ENCODE results near the gene CDH4. TPM values are rescaled to one million over a fixed set of nuclear protein-coding genes. Genes with fewer than 3 reads are reported as not detected.
"Not testable (repeated sequence)": the region's sequence is repeated elsewhere in the genome, so short reads cannot be mapped to it uniquely, and the experiment has no call there.

Gene CDH4
- total RNA-seq, 3 donors from 2014 or later (not counting 1 experiment from before 2014, with no cell fraction given), result 0.18 TPM; not detected in 2

DNA sequence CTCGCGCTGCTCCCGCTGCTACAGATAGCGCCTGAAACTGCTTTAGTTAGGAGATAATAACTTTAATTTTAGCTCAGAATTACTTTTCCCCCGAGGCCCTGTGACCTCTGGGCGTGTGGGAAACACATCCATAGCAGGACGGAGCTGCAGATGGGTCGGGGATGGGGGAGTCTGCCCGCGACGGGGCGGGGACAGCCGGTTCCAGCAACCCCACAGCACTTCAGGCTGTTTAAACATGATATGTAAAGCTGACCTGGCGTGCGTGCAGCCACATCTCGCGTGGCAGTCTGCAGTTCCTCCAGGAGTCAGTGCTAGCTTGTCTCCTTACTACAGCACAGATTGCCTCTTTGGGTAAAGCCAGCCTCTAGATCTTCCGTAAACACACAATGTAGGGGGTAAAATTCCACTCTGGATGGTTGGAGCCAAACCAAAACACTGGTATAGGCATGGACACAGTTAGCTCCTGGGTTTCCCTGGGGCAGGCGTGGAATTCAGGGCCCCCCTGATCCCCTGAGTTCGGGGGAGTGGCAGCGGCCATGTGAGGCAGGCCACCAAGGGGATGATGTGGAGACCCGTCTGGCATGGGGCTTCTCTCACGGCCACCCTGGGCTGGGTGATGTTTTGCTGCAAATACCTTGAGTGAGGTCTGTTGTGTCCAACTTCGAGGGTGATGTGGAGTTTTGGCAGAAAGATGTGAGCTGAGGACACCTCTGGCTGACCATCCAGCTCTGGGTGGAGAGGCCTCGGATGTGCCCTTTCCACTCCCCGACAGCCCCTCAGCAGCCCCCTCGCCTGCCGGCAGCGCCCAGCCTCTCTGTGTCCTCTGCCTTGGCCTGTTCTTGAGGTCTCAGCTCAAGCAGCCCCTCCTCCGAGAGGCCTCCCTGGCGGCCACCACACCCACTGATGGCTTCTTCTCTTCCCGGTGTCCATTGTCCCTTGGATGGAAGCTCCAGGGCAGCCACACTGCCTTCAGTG, 599.2 kb downstream of the CDH4 start:
- DNase-seq (no peak), ATAC-seq (no peak)
- H3K27me3 ChIP-seq (ENCODE audit: control insufficient read depth, insufficient read depth, low read length), result no peaks in the 10 kb centered on the region
- no peak overlapping the region for H3K4me3 ChIP-seq (ENCODE audit: low read length)
- no peaks in the 10 kb centered on the region for H3K9me3 Mint-ChIP-seq
- no peak overlapping the region for H3K4me3 Mint-ChIP-seq
- no peaks in the 10 kb centered on the region for H3K4me1 Mint-ChIP-seq
- TF ChIP-seq, protein P1, sequence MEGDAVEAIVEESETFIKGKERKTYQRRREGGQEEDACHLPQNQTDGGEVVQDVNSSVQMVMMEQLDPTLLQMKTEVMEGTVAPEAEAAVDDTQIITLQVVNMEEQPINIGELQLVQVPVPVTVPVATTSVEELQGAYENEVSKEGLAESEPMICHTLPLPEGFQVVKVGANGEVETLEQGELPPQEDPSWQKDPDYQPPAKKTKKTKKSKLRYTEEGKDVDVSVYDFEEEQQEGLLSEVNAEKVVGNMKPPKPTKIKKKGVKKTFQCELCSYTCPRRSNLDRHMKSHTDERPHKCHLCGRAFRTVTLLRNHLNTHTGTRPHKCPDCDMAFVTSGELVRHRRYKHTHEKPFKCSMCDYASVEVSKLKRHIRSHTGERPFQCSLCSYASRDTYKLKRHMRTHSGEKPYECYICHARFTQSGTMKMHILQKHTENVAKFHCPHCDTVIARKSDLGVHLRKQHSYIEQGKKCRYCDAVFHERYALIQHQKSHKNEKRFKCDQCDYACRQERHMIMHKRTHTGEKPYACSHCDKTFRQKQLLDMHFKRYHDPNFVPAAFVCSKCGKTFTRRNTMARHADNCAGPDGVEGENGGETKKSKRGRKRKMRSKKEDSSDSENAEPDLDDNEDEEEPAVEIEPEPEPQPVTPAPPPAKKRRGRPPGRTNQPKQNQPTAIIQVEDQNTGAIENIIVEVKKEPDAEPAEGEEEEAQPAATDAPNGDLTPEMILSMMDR (IDR thresholded peaks at IDR 0.05), result no peak
- no peaks in the 10 kb centered on the region for H3K36me3 ChIP-seq (ENCODE audit: control insufficient read depth, insufficient read depth, low read length)
- no peak overlapping the region for H3K27ac ChIP-seq (ENCODE audit: low read length)
- peaks cover 8% of the 10 kb centered on the region for H3K9me3 ChIP-seq (ENCODE audit: control insufficient read depth, insufficient read depth, low read length)
- WGBS (ENCODE audit: insufficient coverage), result 88% methylated on average over 32 of the region's 32 CpGs
- intact Hi-C loops (cut with micrococcal nuclease), result no loop called here
- H3K27ac Mint-ChIP-seq, result no peak overlapping the region
- H3K27me3 Mint-ChIP-seq (ENCODE audit: low read depth in 2 of 2), result peaks cover 0 to 2% of the 10 kb centered on the region in 2 donors
- H3K4me1 ChIP-seq (ENCODE audit: control insufficient read depth, insufficient read depth, low read length), result no peaks in the 10 kb centered on the region
- no peaks in the 10 kb centered on the region for H3K36me3 Mint-ChIP-seq

DNA sequence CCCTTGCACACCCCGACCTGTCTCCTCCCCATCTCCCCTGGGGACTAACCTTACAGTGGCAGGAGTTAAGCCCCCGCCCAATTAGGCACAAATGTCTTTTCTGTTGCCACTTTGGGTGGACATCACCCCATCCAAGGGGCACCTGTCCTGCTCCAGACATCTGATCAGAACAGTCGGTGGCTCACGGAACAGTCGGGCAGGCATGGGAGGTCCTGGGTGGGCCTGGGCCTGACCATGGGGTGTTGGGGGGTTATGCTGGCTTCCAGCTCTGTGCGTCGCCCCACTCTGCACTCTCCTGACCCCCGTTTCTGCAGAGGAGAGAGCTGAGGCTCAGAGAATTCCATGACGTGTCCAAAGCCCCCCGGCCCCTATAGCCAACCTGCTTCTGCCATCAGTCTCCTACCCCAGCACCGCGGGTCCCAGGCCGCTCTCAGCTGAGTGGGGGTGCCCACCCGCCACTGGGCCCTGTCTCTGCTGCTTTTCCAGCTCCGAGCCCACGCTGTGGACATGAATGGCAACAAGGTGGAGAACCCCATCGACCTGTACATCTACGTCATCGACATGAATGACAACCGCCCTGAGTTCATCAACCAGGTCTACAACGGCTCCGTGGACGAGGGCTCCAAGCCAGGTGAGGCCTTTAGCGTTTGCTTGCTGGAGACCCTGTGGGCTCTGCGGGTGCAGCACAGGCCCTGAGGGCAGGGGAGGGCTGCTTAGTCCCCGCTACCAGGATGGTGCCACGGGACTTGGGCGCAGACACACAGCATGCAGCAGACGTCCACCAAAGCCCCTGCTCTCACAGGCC, 600.4 kb downstream of the CDH4 start:
- H3K27ac ChIP-seq (ENCODE audit: low read length), result no peak overlapping the region

DNA sequence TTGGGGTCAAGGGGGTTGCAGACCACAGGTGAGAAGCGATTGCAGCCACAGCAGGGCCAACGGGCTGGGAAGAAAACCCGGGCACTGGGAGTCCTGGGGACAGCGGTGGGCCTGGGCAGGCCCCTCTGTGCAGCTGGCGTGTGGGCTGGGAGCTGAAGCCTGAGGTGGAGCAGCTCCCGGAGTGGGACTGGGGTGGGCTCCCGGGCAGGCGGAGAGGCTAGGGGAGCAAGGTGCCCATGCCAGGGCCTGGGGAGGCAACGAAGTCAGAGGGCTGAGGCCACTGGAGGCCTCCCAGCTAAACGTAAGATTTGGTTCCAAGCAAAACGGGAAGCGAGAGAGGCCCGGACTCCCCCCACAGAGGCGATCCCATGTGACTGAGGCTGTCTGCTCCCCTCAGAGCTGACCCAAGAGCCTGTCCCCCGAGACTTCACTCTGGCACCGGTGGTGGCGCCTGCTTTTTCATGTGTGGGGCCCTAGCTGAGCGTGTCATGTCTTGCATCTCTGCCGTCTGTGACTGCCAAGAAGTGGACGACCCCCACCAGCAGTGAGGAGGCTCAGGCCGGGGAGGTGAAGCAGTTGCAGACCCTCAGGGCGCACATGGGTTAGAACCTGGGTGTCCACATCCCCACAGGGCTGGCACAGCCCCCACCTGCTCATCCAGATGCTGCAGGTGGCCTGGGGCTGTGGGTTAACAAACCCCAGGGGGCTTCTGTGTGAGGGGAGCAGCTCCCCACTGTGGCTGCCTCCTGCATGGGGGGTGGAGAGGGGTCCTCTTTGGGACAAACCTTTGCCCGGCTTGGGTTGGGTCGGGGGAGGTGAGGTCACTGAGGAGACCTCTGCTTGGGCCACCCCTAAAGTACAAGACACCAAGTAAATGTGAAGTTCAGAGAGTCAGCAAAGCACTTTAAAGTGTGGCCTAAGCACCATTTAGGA, 601.3 kb downstream of the CDH4 start:
- Histone ChIP-seq H3K27ac (ENCODE audit: low read length) (no peak overlapping the region), H3K4me3 (ENCODE audit: low read length) (no peak overlapping the region), H3K9me3 (ENCODE audit: control insufficient read depth, insufficient read depth, low read length) (peaks cover 8% of the 10 kb centered on the region), H3K4me1 (ENCODE audit: control insufficient read depth, insufficient read depth, low read length) (no peaks in the 10 kb centered on the region), H3K36me3 (ENCODE audit: control insufficient read depth, insufficient read depth, low read length) (no peaks in the 10 kb centered on the region), H3K27me3 (ENCODE audit: control insufficient read depth, insufficient read depth, low read length) (no peaks in the 10 kb centered on the region)
- Mint-ChIP-seq H3K4me3 (no peak overlapping the region), H3K36me3 (no peaks in the 10 kb centered on the region), H3K27me3 (ENCODE audit: low read depth in 2 of 2) (no peaks in the 10 kb centered on the region), H3K27ac (no peak overlapping the region), H3K9me3 (no peaks in the 10 kb centered on the region), H3K4me1 (no peaks in the 10 kb centered on the region)
- intact Hi-C loops (cut with micrococcal nuclease), result no loop called here
- no peak for DNase-seq
- no peak for ATAC-seq
- TF ChIP-seq, protein P1 (IDR thresholded peaks at IDR 0.05), result no peak
- 83% methylated on average over 24 of the region's 24 CpGs for WGBS (ENCODE audit: insufficient coverage)

More for the DNA sequence above, 600.4 kb downstream of the CDH4 start:
- H3K4me3 Mint-ChIP-seq, result no peak overlapping the region
- Histone ChIP-seq H3K4me1 (ENCODE audit: control insufficient read depth, insufficient read depth, low read length) (no peaks in the 10 kb centered on the region), H3K36me3 (ENCODE audit: control insufficient read depth, insufficient read depth, low read length) (no peaks in the 10 kb centered on the region), H3K9me3 (ENCODE audit: control insufficient read depth, insufficient read depth, low read length) (peaks cover 8% of the 10 kb centered on the region), H3K4me3 (ENCODE audit: low read length) (no peak overlapping the region), H3K27me3 (ENCODE audit: control insufficient read depth, insufficient read depth, low read length) (no peaks in the 10 kb centered on the region)
- ATAC-seq (no peak), DNase-seq (no peak)
- H3K27me3 Mint-ChIP-seq (ENCODE audit: low read depth in 2 of 2), result no peaks in the 10 kb centered on the region
- 92% methylated on average over 29 of the region's 29 CpGs for WGBS (ENCODE audit: insufficient coverage)
- TF ChIP-seq, protein P1 (IDR thresholded peaks at IDR 0.05), result no peak
- no peaks in the 10 kb centered on the region for H3K4me1 Mint-ChIP-seq
- no peaks in the 10 kb centered on the region for H3K9me3 Mint-ChIP-seq
- intact Hi-C loops (cut with micrococcal nuclease), result no loop called here
- H3K36me3 Mint-ChIP-seq, result no peaks in the 10 kb centered on the region
- H3K27ac Mint-ChIP-seq, result no peak overlapping the region

DNA sequence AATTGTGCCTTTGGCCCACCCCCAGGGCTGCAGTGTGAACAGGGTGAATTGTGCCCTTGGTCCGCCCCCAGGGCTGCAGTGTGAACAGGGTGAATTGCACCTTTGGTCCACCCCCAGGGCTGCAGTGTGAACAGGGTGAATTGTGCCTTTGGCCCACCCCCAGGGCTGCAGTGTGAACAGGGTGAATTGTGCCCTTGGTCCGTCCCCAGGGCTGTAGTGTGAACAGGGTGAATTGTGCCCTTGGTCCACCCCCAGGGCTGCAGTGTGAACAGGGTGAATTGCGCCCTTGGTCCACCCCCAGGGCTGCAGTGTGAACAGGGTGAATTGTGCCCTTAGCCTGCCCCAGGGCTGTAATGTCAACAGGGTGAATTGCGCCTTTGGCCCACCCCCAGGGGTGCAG, 602.5 kb downstream of the CDH4 start:
- H3K9me3 ChIP-seq (ENCODE audit: control insufficient read depth, insufficient read depth, low read length); H3K36me3 Mint-ChIP-seq; H3K27me3 Mint-ChIP-seq (ENCODE audit: low read depth in 2 of 2); H3K27ac ChIP-seq (ENCODE audit: low read length); H3K4me1 Mint-ChIP-seq; H3K9me3 Mint-ChIP-seq; ATAC-seq; H3K4me3 Mint-ChIP-seq; H3K4me3 ChIP-seq (ENCODE audit: low read length); intact Hi-C loops (cut with micrococcal nuclease); H3K36me3 ChIP-seq (ENCODE audit: control insufficient read depth, insufficient read depth, low read length); DNase-seq; H3K4me1 ChIP-seq (ENCODE audit: control insufficient read depth, insufficient read depth, low read length); H3K27ac Mint-ChIP-seq; H3K27me3 ChIP-seq (ENCODE audit: control insufficient read depth, insufficient read depth, low read length): not testable (repeated sequence)
- WGBS (ENCODE audit: insufficient coverage), result 88% methylated on average over 4 of the region's 4 CpGs
